ENCODE data around the gene SMOC1.
"Not testable (repeated sequence)": the region's sequence is repeated elsewhere in the genome, so short reads cannot be mapped to it uniquely, and the experiment has no call there.

Gene SMOC1

DNA sequence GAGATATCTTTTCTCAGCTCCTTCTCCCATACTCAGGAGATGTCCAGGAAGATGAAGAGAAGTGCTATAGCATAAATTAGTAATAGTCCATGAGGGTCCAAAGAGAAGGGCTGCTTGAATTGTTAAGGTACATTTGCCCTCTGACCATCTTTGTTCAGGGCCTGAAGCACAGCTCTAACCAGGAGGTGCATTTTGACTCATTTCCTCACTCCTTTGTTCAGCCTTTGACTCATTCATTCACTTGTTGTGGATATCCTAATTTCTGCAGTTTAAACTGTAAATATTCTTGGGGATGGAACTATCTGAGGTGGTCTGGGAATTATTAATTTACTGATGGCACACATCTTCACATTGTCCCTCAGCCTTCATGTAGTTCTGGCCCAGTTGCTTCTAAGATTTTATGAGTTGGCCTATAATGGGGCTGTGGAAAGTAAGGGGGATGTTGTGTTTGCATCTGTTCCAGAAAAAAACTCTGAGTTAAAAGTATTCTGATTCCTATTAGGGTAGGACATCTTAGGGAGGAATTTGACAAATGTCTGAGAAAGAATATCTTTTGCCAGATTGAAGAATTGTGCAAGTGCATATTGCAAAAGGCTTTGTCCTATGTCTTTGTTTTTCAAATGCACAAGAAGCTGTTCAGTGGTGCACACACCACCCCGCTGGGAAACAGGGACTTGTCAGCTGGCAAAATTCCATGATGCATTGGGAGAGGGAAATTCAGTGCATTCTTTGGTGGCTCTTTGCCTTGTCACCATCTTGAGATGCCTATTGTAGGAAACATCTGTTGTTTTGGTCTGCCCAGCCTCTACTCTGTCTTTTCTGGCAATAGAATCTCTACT lies 22.1 kb downstream of the SMOC1 start:
- DNase-seq (ENCODE audit: low read depth): no peak

- not testable (repeated sequence) for DNase-seq (ENCODE audit: low read depth)
These were observed 23.8 kb downstream of the SMOC1 start for GRCh38 chr14:69903046-69903445.

DNA sequence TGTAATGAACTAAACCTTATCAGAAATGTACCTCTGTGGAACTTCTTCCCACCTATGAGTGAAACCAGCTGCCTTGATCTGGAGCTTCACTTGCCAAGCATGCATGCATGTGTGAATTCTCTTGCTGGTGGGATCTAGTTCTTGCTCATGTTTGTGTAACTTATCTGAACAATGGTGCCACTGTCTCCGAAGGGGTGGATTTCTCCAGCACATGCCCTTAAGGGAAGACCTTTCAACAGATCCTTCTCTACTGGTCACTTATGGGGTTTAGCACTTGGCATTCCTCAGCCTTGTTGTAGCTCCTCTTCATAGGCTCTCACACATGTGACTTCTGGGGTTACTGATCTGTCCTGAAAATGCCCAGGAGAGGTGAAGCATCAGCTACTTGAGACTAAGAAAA lies 25.0 kb downstream of the SMOC1 start:
- no peak for DNase-seq (ENCODE audit: low read depth)

DNA sequence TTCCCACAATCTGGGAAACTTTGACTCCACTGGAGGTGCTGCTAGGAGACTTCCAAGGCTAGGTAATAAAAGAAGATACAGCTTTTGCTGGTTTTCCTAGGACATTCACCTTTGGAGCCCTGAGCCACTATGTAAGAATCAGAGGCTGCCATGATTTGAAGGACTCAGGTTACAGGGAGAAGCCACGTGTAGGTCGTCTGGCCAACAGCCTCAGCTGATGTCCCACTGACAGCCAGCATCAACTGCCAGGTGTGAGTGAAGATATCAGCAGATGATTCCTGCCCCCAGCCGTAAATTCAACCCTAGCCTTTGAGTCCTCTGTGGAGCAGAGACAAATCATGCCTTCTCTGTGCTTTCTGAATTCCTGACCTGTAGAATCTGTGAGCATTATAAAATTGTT lies 27.0 kb downstream of the SMOC1 start:
- DNase-seq (ENCODE audit: low read depth): no peak

GRCh38 chr14:69909826-69910550 lies 30.8 kb downstream of the SMOC1 start:
- DNase-seq (ENCODE audit: low read depth): no peak

DNA sequence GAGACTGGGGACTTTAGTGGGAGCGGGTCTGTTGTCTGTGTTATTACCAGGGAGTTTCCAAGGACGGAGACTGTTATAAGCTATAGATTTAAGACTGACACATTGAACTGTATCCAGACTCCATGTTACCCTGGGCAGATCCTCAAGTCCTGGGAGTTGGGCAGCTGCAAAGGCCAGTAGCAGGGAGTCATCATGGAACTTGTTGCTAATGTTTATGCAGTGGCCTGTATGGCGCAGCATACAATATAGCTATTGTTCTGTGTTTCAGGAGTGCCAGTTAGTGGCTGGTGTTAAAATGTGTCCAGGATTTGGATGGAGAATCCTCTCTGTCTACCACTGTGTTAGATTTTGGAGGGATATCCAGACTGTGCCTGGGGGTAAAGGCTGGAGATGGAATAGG lies 31.7 kb downstream of the SMOC1 start:
- no peak for DNase-seq (ENCODE audit: low read depth)

GRCh38 chr14:69913686-69914085 lies 34.5 kb downstream of the SMOC1 start:
- no peak for DNase-seq (ENCODE audit: low read depth)

DNA sequence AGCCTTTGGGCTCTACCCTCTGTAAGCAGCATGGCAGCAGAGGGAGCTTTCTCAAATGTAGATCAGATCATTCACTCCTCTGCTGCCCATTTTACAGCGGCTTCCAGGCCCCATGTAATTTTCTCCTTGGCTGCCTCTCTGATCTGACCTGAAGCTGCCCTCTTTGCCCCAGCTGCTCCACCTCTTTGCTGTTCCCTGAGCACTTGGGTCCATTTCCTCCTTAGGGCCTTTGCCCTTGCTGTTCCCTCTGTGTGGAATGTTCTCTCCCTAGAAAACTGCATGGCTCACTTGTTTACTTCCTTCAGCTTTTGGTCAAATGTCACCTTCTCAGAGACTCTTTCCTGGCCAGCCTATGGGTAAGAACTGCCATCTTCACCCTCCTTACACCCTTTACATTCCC lies 37.2 kb downstream of the SMOC1 start:
- DNase-seq (ENCODE audit: low read depth): no peak

DNA sequence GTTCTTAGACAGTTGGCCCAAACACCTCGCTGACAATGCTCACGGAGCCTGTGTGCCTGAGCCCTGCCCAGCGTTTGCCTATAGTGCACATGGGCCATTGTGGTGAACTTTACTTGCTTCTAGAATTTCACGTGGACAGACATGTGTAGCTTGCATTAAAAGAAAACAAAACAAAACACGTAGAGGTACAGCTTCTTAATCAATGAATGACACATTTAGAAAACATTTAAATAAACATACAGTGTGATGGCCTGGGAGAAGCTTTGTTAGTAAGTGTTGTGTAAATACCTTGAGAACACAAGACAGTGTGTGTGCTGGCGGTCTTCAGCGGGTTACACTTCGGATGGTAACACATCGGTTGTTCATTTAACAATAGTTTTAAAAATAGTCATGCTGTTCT lies 38.1 kb downstream of the SMOC1 start:
- DNase-seq (ENCODE audit: low read depth): no peak

DNA sequence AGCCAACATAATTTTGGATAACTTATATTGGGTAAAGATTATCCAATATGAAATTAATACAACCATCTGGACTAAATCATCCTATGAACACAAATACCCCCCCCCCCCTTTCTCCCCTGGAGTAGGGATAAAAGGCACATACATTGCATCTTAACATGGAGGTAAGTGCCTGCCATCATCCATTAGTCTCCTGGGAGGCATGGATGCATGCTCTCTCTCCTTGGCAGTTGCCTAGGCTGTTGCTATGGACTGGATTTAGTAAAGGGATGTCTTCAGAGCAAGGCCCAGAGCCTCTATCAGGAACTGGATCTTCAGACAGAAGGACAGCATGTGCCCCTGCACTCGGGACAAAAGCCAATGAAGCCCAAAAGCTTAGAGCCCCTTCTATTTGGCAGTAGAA lies 40.6 kb downstream of the SMOC1 start:
- DNase-seq (ENCODE audit: low read depth): no peak

DNA sequence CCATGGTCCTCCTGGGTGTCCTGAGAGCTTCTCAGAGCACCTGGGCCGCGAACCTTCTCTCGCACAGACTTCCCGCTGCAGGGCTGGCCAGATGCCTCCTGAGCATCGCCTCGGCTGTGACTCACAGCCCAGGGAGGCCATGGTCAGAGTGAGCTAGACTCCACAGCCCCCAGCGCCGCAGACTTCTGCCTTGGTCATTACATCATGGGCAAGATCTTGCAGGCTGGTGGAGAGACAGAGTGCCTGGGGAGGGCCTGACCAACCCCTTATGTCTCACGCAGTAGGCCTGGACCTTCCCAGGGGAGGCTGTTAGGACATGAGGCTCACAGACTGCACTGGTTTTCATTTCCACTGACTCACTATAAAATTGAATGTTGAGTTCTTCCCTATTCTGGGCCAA lies 41.8 kb downstream of the SMOC1 start:
- DNase-seq (ENCODE audit: low read depth): no peak

GRCh38 chr14:69922198-69922597 lies 43.0 kb downstream of the SMOC1 start:
- no peak for DNase-seq (ENCODE audit: low read depth)

- no peak for DNase-seq (ENCODE audit: low read depth)
These were observed 45.0 kb downstream of the SMOC1 start for GRCh38 chr14:69924201-69924600.

DNA sequence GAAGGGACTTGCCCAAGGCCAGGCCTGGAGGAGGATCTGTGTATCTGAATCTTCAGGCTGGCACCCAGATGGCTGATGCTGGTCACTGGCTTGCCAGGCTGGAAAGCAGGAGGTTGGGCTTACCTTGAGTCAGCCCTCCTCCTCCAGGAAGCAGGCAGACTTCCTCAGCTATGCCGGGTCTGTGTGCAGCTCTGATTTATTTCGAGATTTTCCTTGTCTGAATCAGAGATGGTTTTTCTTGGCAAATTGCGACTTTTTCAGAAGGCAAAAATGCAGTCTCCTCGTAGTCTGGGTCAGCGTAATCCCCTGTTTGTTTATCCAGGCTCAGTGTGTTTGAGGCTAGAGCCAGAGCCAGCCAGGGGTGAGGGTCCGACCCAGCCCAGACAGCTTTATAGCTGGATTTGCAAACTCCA lies 48.9 kb downstream of the SMOC1 start:
- no peak for DNase-seq (ENCODE audit: low read depth)

DNA sequence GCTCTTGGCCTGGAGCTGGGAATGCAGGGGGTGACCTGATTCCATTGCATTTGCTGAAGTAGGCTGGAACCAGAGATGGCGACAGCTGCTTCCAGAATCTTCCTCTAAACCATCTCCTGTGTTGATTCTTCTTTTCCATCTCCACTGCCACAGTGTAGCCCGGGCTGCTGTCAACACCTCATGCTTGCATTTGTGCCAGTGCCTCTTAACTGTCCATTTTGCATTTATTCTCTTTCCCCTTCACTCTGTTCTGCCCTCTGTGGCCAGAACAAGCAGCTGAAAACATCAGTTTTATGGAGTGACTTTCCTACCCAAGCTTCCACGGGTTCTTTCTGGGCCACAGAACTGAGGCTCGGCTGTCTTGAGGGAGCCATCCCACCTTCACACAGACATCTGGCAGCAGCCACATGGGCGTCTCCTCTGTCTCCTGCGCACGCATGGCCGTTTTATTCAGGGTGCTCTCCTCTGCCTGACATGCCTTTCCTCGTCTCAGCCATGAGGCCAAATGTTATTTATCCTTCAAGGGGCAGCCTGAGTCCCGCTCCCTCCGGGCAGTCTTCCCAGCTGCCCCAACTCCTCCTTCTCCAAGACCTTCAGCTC lies 51.7 kb downstream of the SMOC1 start:
- no peak for DNase-seq (ENCODE audit: low read depth)

DNA sequence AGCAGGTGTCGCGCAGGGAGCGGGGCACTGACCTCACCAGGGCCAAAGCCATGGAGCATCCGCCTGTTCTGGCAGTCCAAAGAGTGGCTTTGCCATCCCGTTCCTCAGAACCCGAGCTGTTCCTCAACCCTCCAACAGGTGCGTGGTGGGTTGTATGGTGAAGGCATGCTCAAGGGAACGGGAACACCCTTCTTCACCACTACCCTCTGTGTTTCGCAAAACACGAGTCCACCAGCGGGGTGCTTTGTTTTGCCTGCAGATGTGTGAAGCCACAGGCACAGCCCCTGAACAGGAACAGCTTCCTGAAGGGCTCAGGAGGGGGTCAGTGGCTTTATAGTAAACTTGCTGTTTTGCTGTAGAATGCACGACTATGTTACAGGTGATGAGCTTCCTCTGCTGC lies 52.7 kb downstream of the SMOC1 start:
- no peak for DNase-seq (ENCODE audit: low read depth)

DNA sequence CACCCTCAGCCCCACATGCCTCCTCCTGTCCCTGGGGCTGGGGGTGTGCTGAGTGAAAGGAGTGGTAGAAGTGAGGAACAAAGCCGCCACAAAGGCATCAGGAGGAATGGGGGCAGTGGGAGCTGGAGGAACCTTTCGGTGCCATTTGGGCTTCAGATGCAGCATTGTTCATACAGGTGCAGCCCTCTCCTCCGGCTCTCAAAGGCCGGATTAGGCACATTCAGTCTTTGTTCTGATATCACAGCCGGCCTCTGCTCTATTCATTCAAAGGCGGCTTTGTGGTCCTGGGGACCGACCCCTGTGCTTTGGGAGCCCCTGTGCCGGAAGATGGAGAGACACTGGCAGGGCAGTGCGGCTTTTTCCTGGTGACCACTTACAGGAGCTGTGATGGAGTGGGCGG lies 53.2 kb downstream of the SMOC1 start:
- DNase-seq (ENCODE audit: low read depth): no peak

DNA sequence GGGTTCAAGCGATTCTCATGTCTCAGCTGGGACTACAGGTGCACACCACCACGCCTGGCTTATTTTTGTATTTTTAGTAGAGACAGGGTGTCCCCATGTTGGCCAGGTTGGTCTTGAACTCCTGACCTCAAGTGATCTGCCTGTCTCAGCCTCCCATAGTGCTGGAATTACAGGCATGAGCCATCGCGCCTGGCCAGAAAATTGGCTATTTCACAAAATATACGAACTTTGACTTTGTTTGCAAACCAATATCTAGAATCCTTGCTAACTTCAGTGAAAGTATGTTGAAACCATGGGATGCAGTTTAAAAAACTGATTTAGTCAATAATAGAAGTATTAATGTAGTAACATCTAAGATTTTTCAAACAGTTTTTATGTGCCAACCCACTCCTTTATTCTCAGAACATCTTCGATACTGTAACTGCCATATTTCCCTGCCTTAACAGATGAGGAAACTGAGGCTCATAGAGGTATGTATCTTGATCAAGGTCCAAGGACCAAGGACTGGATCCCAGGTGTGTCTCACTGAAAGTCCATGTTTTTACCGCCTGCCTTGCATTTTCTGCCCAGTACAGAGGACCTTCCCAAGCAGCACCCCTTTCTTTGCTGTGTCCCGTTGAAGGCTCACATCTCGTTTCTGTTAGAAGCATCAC lies 54.5 kb downstream of the SMOC1 start:
- DNase-seq (ENCODE audit: low read depth): no peak

DNA sequence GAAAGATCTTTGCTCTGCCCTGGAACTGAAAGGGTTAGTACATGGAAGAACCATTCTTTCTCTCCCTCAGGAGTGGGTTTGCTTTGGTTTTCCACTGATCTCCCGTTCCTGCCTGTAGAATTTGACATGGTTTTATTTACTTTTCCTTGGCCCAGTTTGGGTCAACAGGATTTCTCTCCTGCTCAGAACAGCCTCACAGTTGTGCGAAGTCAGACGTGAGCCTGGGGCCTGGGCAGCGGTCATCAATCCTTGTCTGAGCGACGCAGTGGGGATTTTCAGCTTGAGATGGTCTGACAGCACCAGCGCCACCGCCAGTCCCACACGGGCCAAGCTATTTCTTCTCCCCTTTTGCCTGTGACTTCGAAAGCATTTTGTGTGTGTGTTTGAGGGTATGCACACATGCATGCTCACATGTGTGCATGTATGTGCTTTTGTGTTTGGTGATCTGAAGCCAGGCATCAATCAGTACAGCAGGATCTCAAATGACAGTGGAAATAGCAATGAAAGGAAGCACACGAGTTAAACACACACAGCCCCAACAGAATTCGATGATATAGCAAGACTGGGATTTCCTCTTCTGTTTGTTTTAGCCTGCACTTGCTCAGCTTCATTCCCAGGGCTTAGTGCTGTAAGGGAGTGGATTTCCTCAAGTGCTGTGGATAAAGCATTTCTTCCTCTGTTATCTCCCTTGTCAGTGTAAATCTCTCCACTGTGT lies 58.3 kb downstream of the SMOC1 start:
- DNase-seq (ENCODE audit: low read depth): no peak

- no peak for DNase-seq (ENCODE audit: low read depth)
These were observed 59.5 kb downstream of the SMOC1 start for GRCh38 chr14:69938751-69939150.

DNA sequence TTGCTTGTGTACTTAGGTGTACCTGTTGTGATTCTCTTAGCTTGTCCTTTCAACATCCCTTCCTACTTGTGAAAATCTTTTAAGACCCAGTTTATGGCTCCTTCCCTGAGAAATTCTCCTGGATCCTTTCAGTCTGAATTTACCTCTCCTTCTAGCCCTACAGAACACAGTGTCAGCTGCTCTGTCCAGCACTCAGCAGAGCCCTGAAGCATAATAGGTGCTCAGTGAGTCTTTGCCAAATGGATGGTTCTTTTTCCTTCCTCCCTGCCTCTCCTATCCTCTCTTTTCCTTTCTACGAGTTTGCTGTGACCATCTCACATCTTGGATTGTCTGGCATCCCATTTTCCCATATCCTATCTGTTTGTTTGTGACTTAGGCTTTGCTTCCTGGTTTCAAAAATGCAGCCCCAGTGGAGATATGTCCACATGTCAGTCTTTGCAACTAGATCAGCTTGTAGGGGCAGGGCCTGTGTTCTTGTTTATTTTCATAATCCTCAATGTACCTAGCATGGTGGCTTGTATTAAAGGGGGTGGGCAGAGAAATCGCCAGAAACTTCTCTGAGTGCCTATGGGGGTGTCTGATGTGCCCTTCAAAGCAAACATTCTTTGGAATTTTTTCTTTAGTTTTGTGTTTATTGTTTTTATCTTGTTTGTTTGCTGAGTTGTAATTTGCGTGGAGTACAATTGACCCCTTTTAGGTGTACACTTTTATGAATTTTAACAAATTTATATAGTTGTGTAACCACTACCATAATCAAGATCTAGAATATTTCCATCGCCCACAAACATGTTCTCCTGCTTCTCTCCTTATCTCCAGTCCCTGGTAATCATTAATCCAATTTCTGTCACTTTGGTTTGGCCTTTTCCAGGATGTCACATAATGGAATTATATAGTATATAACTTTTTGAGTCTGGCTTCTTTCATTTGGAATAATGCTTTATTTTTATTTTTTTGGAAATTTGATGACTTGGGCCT lies 62.8 kb downstream of the SMOC1 start:
- no peak for DNase-seq (ENCODE audit: low read depth)

Measured in activated gamma-delta T cell treated with anti-CD3 and anti-CD28 coated beads, Interleukin-2, amount 50 U/mL, for 16 hours (primary cell).